HG02763 (cell line): ENCODE data around the gene CYGB.
"Not testable (repeated sequence)": the region's sequence is repeated elsewhere in the genome, so short reads cannot be mapped to it uniquely, and the experiment has no call there.

ENCODE experiments used
- ATAC-seq: cut with Tn5 transposase; IDR thresholded peaks from one replicate; pipeline ENCODE4 v1.9.1; 2021; ENCODE audit warnings: mild to moderate bottlenecking, moderate library complexity; ENCODE audit not compliant: unreplicated experiment

The CYGB gene

DNA sequence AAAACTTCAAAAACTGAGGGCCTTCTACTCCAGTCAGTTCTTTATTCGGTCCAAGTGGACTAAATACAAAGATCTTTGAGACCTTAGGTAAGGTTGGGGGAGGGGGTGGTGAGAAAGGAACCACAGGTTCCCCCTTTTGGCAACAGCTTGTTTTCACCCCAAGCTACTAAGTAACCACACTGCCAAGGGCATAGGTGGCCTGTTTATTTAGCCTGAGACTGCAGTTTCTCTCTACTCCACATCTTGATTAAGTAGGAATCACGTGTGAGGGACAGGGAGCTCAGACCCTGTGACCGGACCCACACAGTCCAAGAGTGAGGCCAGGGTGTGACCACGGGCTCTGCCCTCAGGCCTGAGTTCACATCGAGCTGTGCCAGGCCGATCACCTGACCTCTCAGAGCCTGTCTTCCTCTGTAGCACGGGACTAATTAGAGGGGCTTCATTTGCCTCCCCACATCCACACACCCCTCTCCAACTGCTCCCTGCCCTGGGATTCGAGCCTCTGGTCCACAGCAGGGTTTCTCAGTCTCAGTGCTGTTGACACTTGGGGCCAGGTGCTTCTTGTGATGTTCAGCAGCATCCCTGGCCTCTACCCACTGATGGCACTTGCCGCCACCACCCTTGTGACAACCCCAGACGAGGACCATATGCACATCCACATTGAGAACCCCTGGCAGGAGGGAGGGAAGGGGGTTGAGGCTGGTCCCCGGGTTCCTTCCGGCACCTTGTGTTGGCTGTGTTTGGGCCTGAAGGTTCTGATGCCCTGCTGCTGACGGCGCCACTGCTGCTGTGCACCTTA lies 30.3 kb upstream of the CYGB start:
- ATAC-seq, result no peak

DNA sequence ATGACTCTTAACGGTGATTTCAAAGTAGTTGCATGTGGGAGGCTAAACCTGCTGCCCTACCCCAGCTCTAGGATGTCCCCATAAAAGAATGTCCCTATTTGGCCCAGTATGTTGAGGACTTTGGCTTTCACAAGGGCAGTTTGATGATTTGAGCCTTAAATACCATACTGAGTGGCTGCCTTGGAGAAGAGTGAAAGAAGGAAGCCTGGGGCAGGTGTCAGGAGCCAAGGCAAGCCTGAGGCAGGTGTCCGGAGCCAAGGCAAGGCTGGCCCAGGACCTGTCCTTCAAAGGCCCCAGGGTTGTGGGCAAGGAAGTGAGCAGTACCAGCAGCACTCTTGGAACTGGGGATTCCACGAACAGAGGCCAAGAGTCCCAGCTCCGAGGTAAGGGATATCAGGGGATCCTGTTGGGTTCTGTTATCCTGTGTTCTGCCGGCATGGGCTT lies 29.5 kb upstream of the CYGB start:
- no peak for ATAC-seq

DNA sequence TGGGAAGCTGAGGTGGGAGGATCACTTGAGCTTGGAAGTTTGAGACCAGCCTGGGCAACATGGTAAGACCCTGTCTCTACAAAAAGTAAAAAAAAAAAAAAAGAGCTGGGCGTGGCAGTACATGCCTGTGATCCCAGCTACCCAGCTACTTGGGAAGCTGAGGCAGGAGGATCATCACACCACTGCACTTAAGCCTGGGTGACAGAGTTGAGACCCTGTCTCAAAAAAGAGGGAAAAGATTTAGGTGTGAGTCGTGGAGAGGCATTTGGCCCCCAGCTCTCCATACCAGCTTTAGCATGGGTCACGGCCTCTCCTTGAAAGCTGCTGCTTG lies 29.1 kb upstream of the CYGB start:
- no peak for ATAC-seq

DNA sequence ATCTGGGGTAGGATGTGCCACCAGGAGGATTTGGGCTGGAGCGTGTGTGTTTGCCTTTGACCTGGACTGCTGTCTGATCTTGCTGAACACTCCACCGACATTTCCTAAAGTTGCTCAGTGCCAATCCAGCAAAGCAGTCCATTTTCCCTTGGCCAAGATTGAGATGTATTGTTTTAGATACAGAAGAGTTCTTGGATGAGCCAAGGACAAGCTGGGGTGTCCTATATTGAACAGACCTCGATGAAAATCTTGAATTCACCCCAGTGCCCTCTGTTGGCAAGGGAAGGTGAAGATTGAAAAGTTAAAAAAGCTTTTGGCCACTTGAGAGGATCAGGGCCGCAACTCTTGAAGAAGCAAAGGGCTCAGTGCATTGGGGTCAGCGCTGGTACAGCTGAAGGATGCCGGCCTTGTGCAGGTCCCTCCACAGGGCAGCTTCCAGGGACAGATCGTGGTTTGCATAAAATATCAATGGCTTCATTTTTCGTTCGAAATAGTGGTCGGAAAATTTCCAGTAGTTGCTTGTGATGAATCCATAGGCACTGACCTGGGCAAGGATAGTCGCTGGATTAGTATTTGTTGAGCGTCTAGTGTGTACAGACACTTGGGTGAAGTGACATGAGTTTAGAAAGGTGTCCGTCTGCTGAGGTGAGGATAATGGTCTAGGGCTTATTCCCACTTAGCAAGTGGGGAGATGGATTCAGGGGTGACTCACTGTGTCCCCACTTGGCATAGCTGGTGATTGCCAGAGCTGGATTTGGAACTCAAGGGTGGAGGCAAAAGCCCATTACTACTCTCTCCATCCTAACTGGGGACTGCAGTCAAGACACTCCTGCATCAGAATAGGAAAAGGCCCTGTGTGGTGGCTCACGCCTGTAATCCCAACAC lies 28.5 kb upstream of the CYGB start:
- no peak for ATAC-seq

DNA sequence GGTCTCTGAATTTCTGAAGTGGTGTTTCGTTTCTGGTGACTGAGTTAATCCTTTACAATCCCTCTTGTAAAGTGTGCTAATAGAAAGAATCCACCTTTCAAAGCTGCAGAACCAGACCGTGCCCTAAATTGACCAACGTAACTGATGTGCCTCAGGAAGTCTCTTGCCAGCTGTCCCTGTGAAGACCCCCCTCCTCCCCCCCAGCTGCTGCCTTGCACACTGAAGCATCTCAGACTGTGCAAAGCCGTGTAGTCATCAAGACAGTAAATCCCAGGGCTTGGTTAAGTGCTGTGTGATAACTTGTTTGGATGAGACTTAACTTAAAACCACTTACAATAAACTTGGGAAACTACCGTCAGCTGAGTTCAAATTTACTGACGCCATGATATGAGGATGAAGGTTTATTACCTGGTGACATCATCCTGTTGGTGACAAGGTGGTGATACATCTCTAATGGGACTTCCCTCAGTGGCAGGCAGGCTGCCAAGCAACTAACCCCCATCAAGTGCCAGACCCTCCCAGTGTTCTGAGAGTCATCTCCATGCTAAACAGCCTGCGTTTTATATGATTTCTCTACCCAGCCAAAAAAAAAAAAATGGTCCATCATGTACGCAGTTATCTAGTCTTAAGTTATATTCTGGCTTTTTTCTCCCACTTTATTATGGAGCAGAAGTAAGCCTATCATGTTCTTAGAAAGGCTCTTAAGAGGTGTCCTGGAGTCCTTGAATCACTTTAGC lies 27.6 kb upstream of the CYGB start:
- not testable (repeated sequence) for ATAC-seq

DNA sequence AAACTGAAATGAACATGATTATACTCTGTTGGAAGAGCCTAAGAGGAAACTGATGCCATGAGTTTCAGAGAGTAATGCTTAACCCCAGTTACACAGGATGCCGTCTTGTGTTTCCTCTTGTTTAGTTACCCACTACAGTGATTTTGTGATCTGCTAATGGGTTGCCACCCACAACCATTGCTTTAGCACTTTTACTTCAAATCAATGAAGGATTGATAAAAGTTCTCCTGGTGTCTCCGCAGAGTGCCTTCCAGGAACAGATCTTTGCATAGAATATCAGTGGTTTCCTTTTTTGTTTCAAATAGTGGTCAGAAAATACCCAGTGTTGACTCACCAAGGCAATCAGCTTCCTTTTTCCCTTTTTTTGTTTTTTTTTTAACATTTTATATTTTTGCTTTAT lies 25.9 kb upstream of the CYGB start:
- ATAC-seq, result not testable (repeated sequence)

DNA sequence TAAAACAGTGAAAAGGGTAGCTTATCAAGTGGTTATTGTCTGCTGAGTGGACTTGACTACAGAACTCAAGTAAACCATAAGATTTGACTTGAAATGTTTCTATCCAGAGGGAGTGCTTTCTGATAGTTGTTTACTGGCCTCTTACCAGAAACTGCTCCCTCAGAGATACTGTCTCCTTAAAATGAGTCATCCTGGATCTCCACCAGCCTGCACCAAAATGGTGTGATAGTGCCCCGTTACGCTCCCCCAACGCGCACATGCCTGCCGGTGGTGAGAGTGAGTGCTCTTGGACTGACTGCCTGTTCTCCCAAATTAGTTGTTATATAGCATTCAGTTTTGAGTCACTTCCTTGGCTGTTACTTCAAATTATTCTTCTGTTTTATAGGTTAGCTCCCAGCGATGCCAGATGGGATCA lies 25.2 kb upstream of the CYGB start:
- ATAC-seq, result no peak

DNA sequence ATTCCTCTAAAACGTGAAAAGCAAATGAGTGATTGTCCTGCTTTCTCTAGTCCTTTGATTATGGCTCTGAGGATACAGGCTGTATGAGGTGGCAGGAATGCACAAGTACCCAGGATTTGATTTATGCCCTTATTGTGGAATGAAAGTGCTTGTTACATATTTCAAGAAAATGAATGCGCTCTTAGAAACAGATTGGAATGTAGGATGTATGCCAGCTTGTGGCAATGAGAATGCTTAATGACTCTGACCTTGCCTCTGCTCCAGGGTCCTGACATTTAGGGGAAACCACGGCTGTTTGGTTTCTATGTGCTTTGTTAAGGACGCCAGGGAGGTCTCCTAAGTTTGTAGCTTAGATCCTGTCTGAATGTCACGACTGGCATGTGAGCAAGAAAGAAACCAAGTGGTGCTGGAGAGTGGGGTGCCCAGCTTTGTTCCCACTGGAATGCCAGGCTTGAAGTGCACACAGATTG lies 24.3 kb upstream of the CYGB start:
- ATAC-seq, result no peak

DNA sequence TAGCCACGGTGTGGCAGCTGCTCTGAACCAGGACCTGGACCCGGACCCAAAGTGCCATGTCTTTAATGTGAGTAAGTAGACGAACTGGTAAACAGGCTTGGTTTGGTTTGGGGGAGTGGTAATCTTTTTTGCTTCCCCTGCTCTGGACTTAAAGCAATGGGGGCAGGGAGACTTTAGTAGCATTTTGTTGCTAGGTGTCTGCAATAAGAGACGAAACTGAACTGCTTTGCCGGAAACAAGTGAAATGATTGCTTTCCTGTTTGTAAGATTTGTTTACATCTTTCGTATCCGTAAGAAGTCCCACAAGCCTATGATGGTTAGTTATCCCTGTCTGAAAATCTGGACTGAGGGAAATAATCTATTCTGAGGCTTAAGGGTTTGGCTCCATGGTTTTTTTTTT lies 23.8 kb upstream of the CYGB start:
- no peak for ATAC-seq

DNA sequence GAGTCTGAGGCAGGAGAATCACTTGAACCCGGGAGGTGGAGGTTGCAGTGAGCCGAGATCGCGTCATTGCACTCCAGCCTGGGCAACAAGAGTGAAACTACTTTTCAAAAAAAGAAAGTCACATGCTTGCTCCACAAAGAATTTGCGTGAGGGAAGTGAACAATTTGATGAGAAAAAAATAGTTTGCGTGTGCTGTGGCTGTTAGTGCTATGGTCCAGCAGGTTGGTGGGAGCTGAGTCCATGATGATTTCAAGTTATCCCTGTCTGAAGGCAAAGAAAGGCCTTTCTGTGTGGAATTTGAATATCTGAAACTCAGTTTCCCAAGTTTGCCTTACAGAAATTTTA lies 23.3 kb upstream of the CYGB start:
- no peak for ATAC-seq

DNA sequence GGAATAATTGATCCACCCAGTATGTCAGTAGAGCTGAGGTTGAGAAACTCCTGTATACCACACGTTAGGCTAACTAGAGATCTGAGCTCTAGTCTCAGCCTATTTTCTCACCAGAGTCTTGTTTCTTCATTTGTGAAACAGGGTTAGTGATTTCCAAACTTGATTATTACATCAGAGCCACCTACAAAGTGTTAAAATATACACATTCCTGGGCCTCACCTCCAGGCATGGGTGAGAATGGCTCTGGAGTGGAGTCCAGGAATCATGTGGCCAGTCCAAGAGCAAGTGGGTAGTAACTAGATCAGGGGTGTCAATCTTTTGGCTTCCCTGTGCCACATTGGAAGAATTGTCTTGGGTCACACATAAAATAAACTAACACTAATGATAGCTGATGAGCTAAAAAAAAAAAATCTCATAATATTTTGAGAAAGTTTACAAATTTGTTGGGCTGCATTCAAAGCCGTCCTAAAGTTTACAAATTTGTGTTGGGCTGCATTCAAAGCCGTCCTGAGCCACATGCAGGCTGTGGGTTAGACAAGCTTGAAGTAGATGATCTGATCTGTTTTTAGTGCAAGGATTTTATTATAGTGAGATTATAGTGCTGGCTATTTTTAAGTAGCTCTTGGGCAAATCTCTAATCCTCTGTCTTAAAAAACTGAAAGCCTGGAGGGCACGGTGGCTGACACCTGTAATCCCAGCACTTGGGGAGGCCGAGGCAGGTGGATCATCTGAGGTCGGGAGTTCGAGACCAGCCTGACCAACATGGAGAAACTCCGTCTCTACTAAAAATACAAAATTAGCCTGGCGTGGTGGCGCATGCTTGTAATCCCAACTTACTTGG lies 22.7 kb upstream of the CYGB start:
- ATAC-seq, result no peak

DNA sequence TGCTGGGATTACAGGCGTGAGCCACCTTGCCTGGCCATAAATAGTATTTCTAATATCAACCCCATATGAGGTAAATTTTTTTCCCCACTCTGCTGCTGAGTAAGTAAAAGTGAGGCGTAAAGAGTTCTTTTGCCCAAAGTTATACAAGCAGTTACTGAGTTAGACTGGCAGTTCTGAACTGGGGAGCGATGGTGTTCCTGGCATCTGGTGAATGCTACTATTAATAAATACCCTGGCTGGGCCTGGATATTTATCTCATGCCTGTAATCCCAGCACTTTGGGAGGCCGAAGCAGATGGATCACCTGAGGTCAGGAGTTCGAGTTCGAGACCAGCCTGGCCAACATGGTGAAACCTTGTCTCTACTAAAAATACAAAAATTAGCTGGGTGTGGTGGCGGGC lies 22.0 kb upstream of the CYGB start:
- not testable (repeated sequence) for ATAC-seq

DNA sequence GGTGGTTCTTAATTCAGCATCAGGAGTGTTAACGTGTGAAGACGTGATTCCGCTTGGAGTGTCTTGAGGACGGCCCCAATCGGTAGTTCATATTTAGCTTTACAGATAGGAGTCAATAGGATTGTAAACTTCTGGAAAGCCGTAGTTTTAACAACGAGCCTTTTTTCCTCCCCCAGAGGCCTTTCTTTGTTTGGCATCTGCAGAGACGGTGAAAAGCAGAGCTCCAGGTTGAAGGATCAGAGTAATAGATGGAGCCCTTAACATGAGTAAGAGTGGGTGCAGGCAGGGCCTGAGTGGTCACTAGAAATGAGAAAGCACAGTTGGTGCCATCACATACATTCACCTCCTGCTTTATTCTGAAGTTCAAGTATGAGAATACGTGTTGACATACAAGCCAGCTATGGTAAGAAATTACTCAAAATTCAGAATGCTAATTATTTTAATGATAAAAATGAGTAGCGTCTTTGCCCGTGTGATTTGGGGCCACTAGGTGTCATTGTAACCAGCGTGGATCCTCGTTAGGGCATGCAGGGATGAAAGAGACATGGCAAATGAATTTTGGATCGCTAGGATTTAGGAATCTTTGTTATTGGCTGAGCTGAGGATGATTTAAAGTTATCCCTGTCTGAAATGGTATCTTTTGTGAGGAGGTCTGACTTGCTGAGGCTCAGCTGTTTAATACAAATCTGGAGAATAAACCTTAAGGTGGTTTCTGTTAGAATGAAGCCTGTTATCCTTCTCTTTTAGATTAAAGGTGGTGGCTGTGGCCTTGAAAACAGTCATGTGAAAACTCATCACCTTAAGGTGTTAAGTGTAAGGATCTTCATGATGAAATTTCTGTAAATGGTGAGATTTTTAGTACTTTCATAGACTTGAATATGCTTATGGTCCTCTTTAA lies 20.9 kb upstream of the CYGB start:
- ATAC-seq, result no peak

DNA sequence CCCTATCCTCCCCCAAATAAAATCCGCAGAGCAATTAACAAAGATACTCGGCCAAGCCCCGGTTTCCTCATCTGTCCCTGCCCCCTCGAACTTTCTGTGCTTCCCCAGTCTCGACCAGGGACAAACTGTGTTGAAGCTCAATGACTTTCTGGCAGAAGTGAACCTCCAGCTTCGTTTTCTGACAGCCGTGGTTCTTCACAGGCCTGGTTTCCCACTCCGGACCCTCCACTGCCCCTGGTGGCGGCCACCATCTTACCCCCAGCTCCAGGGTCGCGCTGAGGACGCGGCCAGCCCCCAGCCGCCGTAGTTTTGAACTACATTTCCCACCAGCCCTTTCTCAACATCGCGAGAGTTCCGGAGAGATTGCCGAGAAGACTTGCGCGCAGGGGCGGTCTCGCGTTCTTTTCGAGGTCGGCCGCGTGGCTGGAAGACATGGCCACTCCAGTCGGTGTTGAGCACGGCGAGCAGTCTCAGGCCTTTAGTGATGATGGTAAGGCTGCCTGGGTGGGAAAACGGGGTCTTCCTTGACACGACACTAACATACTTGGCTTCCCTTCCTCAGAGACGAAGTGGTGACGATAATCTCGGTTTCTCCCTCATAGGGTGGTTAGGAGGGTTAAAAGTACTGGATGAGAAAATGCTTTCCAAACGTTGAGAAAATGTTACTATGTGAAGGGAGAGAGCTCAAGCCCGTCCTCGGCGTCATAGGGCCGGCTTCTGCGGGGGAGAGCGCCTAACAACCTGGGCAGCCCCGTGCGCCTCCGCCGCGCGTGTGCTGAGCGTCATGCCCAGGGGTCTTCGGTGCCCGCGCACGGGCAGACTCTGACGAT lies 20.1 kb upstream of the CYGB start:
- peak; percentile 79 for ATAC-seq

DNA sequence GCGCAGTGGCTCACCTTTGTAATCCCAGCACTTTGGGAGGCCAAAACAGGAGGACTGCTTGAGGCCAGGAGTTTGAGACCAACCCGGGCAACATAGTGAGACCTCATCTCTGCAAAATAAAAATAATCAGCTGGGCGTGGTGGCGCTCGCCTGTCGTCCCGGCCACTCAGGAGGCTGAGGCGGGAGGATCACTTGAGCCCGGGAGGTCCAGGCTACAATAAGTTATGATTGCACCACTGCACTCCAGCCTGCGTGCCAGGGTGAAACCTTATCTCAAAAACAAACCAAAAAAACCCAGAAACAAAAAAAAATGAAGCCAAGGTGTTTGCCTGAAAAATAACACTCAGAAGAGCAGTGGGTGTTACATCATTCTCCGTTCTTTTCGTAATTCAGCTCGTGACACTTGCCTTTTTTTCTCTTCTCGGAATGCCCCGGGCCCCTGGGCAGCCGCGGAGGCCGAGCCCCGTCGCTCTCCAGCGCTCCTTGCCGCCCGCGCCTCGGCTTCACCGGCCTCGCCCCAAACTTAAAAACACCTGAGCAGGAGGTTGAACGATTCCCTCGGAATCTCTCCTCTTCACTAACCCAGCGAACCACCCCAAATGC lies 19.4 kb upstream of the CYGB start:
- no peak for ATAC-seq

DNA sequence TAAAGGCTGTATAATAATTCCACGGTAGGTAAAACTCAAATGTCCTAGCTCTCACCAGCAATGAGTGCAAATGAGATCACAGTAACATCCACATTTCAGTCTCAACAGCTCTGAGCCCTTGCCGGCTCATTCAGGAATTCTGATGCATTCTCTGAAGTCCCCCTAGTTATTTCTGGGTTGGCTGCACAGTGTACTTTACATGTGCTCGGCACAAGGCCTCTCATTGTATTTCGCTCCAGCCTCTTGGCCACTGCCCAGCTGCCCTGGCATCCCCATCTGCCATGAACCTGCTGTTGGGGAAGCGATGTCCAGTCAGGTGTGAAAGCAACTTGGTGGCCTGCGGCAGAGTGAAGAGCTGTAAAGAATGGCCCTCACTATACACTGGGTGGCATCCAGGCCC lies 16.6 kb upstream of the CYGB start:
- no peak for ATAC-seq

DNA sequence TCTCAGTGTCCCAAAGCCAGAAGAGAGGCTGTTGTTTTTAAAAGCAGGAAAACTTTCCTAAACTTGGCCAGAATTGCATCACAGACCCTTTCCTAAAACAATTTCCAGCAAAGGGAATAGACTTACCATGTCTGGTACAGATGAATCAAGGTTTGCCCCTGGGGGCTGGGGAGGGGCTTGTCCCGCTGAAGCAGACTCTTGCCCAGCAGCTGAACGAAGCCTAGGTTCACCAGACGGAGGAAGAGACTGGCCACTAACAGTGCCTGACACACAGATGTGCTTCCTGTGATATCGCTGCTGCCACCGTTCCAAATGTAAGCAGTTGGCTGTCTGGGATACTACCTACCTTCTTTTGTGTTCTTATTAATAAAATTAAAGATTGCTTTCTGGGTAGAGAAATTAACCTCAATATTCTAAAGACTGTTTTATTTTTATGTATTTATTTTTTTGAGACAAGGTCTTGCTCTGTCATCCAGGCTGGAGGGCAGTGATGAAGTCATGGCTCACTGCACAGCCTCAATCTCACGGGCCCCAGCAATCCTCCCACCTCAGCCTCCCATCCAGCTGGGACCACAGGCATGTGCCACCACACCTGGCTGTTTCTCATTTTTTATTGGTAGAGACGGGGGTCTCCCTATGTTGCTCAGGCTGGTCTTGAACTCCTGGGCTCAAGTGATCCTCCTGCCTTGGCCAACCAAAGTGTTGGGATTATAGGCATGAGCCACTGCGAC lies 15.8 kb upstream of the CYGB start:
- ATAC-seq, result no peak

DNA sequence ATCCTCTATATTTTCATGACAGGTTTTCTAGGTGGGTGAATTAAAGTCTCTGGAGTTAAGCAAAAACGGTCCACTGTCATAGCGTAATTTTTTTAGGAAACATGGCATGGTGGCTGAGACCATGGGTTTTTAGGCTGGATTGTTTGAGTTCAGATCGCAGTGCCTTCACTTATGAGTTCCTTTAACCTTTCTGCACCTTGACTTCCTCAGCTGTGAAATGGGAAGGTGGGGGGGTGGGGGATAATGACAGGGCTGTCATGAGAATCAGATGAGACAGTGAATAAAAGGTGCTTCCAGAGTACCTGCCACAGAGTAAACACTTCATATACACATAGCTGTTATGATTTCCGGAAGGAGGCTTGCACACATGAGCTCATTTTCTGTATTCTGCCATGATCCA lies 14.2 kb upstream of the CYGB start:
- no peak for ATAC-seq
